Effector memory CD4-positive, alpha-beta T cell (primary cell): ENCODE results near the gene HS6ST3.

Source experiments
- DNase-seq, 3 donors: peaks; one replicate each; pipeline ENCODE4 v3.0.0-alpha.2; 2020
- H3K27ac ChIP-seq: 2 replicates; pipeline ENCODE4 v1.7.0; 2013; ENCODE audit warnings: mild to moderate bottlenecking, low read length, moderate library complexity; ENCODE audit not compliant: insufficient read depth, poor library complexity, severe bottlenecking
- H3K27me3 ChIP-seq: replicated peaks from 2 replicates; pipeline ENCODE4 v1.7.0; 2013; ENCODE audit warnings: mild to moderate bottlenecking, low read length; ENCODE audit not compliant: insufficient read depth, control insufficient read depth, poor library complexity, severe bottlenecking
- H3K36me3 ChIP-seq: 2 replicates; pipeline ENCODE4 v1.7.0; 2013; ENCODE audit warnings: mild to moderate bottlenecking, low read length, moderate library complexity; ENCODE audit not compliant: control insufficient read depth, insufficient read depth
- H3K4me1 ChIP-seq: 2 replicates; pipeline ENCODE4 v1.7.0; 2013; ENCODE audit warnings: low read length, mild to moderate bottlenecking; ENCODE audit not compliant: control insufficient read depth, insufficient read depth, poor library complexity, severe bottlenecking
- H3K4me3 ChIP-seq: 2 replicates; pipeline ENCODE4 v1.7.0; 2013; ENCODE audit warnings: low read length, low read depth, mild to moderate bottlenecking; ENCODE audit not compliant: insufficient read depth, poor library complexity, severe bottlenecking
- H3K9me3 ChIP-seq: 2 replicates; pipeline ENCODE4 v1.7.0; 2013; ENCODE audit warnings: mild to moderate bottlenecking, low read length, moderate library complexity; ENCODE audit not compliant: control insufficient read depth

HS6ST3 gene

DNA sequence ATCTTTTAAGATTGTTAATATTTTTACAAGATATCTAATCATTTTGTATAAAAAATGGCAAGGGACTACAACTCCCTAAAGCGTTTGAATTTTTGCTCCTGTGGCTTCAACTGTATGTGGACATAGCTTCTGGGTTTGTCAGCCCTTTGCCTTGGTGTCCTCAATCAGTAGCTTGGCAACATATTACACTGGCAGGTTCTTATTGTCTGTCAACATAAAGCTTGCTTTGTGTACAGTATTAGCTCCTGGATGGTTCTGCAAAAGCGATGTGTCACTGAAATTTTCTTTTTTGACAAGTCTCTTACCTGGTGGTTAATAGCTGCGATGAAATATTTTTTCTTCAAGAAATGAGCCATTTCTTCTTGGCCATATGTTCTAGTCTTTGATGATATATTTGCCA lies 190.0 kb downstream of the HS6ST3 start:
- Histone ChIP-seq H3K4me3 (no peak overlapping the region), H3K27ac (no peak overlapping the region), H3K4me1 (no peaks in the 10 kb centered on the region), H3K9me3 (no peaks in the 10 kb centered on the region), H3K27me3 (no peaks in the 10 kb centered on the region), H3K36me3 (no peaks in the 10 kb centered on the region)
- DNase-seq, result no peak

DNA sequence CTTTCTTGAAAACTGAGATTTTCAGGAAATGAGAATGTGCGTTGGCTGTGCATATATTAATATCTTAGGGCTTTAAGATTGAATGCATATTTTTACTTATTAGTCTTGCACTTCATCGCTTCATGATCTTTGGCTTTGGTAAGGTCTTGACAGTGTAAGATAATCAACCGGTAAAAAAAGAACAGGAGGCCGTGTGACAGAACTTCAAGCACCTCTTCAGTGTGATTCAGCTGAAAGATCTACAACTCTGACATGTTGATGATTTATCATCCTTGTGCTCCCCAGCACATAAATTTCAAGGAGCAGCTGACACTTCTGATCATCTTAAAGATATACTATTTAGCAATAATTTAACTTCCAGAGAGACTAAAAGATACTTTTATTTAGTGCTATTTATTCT lies 195.1 kb downstream of the HS6ST3 start:
- no peak overlapping the region for H3K4me3 ChIP-seq
- DNase-seq, result no peak
- H3K9me3 ChIP-seq, result no peaks in the 10 kb centered on the region
- no peaks in the 10 kb centered on the region for H3K27me3 ChIP-seq
- no peaks in the 10 kb centered on the region for H3K36me3 ChIP-seq
- H3K27ac ChIP-seq, result no peak overlapping the region
- no peaks in the 10 kb centered on the region for H3K4me1 ChIP-seq

DNA sequence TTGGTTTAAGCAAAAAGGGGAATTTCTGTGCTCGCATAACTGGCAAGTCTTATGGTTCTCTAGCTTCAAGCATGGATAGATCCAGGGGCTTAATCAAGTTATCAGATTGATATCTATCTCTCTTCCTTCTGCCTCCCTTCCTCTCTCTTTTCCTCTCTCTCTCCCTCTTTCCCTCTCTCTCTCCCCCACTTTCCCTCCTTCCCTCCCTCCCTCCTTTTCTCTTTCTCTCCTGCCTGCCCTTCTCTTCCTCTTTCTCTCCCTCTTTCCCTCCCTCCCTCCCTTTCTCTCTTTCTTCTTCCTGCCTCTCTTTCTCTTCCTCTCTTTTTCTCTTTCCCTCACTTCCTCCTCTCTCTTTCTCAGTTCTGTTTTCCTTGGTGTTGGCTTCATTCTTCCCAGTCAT lies 195.8 kb downstream of the HS6ST3 start:
- Histone ChIP-seq H3K27ac (no peak overlapping the region), H3K4me1 (no peaks in the 10 kb centered on the region), H3K36me3 (no peaks in the 10 kb centered on the region), H3K27me3 (no peaks in the 10 kb centered on the region), H3K9me3 (no peaks in the 10 kb centered on the region), H3K4me3 (no peak overlapping the region)
- DNase-seq, result no peak

DNA sequence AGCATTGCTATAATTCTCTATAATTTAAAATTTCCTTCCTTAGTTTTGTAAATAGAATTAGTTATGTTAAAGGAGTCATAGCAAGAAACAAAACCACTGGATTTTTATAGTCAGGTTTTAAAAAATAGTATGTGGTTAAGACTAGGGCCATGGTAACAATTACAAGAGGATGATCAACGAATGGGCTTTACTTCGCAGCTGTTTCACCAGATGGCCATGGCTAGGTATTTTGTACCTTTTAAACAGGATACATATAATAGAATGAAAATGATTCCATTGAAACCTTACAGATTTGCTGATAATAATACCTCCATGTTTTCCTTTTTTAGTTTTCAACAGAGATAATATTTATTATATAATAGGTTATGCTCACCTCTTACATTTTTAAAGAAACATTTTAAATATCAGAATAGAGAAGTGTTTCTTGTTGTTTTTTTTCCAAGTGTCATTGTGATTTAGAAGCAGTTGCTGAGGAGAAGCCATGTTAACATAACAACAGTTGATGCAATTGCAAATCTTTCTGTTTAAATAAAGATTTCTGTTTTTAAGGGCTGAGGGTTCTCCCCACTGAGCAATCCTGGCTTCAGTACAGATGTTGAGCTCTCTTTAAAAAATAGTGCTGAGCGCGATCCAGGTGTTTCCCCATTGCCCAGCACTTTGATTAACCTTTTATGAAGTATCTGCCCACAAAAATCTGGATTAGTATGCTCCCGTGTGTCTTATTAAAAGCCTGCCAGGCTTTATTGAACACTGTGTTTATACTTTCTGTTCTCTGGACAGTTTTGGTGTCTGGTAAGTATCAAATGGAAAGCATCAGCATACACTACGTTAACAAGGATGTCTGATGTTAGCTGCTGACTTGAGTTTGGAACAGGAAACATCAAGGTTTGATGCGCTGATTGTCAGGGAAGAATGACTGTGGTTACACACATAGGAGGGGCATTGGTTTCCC lies 205.3 kb downstream of the HS6ST3 start:
- no peak for DNase-seq
- Histone ChIP-seq H3K9me3 (no peaks in the 10 kb centered on the region), H3K27ac (no peak overlapping the region), H3K36me3 (no peaks in the 10 kb centered on the region), H3K4me3 (no peak overlapping the region), H3K4me1 (no peaks in the 10 kb centered on the region), H3K27me3 (no peaks in the 10 kb centered on the region)

DNA sequence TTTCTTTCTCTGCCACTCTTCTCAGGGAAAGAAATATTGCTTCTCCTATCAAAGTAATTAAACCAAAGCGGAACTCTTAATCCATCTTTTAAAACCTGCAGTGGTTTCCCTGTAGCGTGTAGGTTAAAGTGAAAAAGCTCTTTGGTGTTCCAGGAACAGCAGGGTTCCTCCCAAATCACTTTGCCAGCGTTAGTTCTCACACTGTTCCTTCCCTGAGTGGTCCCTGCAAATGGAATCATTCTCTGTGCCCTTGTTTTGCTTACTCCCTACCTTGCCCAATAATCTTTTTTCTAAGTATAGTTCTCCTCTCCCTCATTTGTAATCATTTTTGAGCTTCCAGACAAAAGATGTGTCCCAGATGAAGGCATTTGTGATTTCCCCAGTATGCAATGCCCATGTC lies 207.5 kb downstream of the HS6ST3 start:
- no peaks in the 10 kb centered on the region for H3K27me3 ChIP-seq
- no peaks in the 10 kb centered on the region for H3K36me3 ChIP-seq
- no peak overlapping the region for H3K4me3 ChIP-seq
- H3K9me3 ChIP-seq, result no peaks in the 10 kb centered on the region
- no peaks in the 10 kb centered on the region for H3K4me1 ChIP-seq
- no peak for DNase-seq
- no peak overlapping the region for H3K27ac ChIP-seq

DNA sequence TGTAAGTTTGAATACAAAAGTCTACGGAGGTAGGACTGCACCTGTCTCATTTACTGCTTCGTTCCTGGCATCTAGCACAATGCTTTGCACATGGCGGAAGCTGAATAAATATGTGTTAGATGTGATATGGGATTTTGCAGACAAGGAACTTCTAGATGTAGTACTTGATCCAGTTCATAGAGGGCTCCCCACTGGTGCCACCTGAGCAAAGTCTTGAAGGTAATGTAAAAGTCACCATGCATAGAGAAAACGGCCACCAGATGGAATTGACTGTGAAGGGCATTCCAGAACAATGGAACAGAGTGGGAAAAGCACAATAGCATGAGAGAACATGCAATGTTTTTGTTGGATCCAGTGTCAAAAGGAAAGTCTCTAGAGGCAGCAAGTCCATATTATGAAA lies 209.3 kb downstream of the HS6ST3 start:
- Histone ChIP-seq H3K27me3 (no peaks in the 10 kb centered on the region), H3K27ac (no peak overlapping the region), H3K36me3 (no peaks in the 10 kb centered on the region), H3K9me3 (no peaks in the 10 kb centered on the region), H3K4me1 (no peaks in the 10 kb centered on the region), H3K4me3 (no peak overlapping the region)
- no peak for DNase-seq

DNA sequence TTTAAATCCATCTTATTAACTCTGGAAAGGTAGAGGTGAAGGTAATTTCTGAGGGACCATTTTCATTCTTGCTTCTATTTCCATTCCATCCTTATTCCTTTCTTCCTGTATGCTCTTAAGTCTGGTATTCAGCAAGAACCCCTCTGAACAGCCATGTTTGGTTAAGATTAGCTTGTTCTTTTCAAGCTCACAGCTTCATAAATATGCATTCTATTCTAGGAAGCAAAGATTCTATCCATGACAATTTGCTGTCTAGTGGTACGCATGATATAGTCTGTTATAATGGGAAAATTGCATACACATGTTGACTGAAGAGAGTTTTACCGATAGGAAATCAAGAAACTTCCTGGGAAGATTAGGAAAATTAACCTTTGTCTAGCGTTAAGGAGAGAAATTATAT lies 218.7 kb downstream of the HS6ST3 start:
- no peak for DNase-seq
- Histone ChIP-seq H3K4me3 (no peak overlapping the region), H3K9me3 (no peaks in the 10 kb centered on the region), H3K27me3 (no peaks in the 10 kb centered on the region), H3K36me3 (no peaks in the 10 kb centered on the region), H3K4me1 (no peaks in the 10 kb centered on the region), H3K27ac (no peak overlapping the region)

DNA sequence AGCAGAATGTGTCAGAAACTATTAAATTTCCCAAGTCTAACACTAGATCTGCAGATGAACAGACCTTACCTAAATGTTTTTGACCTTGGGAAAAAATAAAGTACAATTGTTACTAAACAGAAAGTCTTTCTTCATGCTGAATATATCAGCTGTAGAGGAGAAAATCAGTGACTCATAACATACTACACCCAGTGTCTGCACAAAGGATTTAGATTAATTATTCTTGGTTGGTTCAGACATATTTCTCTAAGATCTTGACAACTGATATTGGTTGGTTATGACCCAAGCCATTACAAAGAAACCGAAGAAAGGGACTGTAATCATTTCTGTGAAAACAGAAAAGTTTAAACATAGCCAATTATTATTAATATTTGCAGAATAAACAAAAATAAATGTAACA lies 225.1 kb downstream of the HS6ST3 start:
- no peaks in the 10 kb centered on the region for H3K27me3 ChIP-seq
- H3K9me3 ChIP-seq, result no peaks in the 10 kb centered on the region
- no peak overlapping the region for H3K27ac ChIP-seq
- DNase-seq, result no peak
- no peaks in the 10 kb centered on the region for H3K36me3 ChIP-seq
- H3K4me1 ChIP-seq, result no peaks in the 10 kb centered on the region
- no peak overlapping the region for H3K4me3 ChIP-seq

DNA sequence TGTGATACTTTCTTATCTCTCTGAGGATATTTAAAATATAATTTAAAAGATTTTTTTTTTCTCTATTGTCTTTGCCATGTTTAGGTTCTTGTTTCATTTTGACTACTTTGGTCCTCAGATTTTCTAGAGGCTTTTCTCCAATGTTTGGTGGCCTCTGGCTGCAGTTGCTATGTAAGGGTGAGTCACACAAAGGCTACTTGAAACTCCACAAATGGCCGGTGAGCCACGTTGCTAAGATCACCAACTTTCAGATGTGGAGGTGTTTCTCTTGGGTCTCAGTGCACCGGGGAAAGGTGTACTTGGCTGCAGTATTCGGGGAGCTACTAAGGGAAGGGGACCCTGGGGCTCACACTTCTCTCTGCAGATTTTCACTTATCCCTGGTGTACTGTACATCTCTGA lies 248.1 kb downstream of the HS6ST3 start:
- DNase-seq, result no peak
- H3K4me1 ChIP-seq, result no peaks in the 10 kb centered on the region
- no peak overlapping the region for H3K4me3 ChIP-seq
- no peaks in the 10 kb centered on the region for H3K27me3 ChIP-seq
- no peaks in the 10 kb centered on the region for H3K9me3 ChIP-seq
- H3K27ac ChIP-seq, result no peak overlapping the region
- H3K36me3 ChIP-seq, result no peaks in the 10 kb centered on the region

DNA sequence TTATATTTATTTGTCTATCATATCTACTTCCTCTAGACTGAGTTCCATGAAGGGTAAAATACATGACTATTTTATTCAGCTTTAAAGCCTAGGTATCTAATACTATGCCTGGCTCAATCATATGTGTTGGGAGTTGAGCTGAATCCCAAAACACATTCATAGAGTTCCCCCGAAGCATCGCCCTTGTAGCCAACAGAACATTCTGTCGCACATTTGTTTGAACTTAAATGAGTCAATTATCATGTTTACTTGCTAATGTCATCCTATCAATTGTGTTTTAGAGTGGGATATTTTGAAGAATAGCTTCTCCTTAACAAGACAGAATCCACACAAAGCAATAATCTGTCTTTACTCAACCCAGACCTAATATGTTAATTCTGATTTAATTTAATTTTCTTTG lies 252.4 kb downstream of the HS6ST3 start:
- Histone ChIP-seq H3K27me3 (no peaks in the 10 kb centered on the region), H3K9me3 (no peaks in the 10 kb centered on the region), H3K27ac (no peak overlapping the region), H3K4me3 (no peak overlapping the region), H3K36me3 (no peaks in the 10 kb centered on the region), H3K4me1 (no peaks in the 10 kb centered on the region)
- no peak for DNase-seq
